Ascending aorta (tissue), 2 donors: ENCODE data around the gene PLXNA1. TPM values are rescaled to one million over a fixed set of nuclear protein-coding genes. Genes with fewer than 3 reads are reported as not detected.

Experiments used
- DNase-seq, 2 donors: peaks; one replicate each; pipeline ENCODE4 v3.0.0-alpha.2; 2019; ENCODE audit warnings: low spot score in 2 of 2
- H3K27ac ChIP-seq, 2 donors: fragments of 200-600 bp; sonication (generic); one replicate each; pipeline ENCODE4 v1.5.1; 2016 to 2017; ENCODE audit warnings: mild to moderate bottlenecking in 1 of 2
- H3K27me3 ChIP-seq: fragments of 200-600 bp; sonication (generic); one replicate; pipeline ENCODE4 v1.5.1; 2017
- H3K36me3 ChIP-seq, 2 donors: fragments of 200-600 bp; sonication (generic); one replicate each; pipeline ENCODE4 v1.5.1; 2016
- H3K4me1 ChIP-seq, 2 donors: fragments of 200-600 bp; sonication (generic); one replicate each; pipeline ENCODE4 v1.5.1; 2016 to 2017; ENCODE audit warnings: mild to moderate bottlenecking in 1 of 2
- H3K4me3 ChIP-seq, 2 donors: fragments of 200-600 bp; sonication (generic); one replicate each; pipeline ENCODE4 v1.5.1; 2016 to 2017; ENCODE audit warnings: mild to moderate bottlenecking in 1 of 2
- H3K9me3 ChIP-seq, 2 donors: fragments of 200-600 bp; sonication (generic); one replicate each; pipeline ENCODE4 v1.5.1; 2016
- intact Hi-C: fragments of 100-400 bp; cut with DNase I; formaldehyde crosslinking; loops from one replicate; pipeline ENCODE4 v1.15.1; 2023
- total RNA-seq: library from RNA; depleted of rRNA; stranded (reverse); fragments of >200 nt; gene quantifications from one replicate; pipeline ENCODE4 v1.1.0, GENCODE V29; 2016
- TF ChIP-seq, protein P1 (sequence below), 3 experiments: fragments of 200-600 bp in 2 of 3; fragments of 450-650 bp in 1 of 3; sonication (generic) in 2 of 3; IDR thresholded peaks; one replicate each; pipeline ENCODE4 v1.5.1; 2016 to 2019; ENCODE audit warnings: antibody characterized with exemption in 3 of 3, mild to moderate bottlenecking in 1 of 3, moderate library complexity in 1 of 3

Gene PLXNA1
- total RNA-seq, 1 donor from 2014 or later = 79.8 TPM

DNA sequence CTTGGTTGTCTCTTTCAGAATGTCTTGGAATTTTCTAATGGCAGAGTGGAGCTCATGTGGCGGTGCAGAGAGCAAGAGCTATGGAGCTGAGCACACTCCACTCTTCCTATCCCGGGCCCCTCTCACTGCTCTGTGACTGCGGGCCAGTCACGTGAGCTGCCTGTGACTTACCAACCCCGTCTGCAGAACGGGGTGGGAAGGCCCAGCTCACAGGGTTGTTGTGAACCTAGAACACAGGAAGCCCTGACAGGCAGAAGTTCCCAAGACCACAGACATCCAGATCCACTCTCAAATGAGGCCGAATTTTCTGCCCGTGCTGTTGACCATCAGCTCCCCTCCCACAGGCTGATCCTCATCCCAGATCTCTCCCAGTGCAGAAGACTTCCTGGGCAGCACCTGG lies 35.5 kb upstream of the PLXNA1 start:
- Histone ChIP-seq H3K27ac (no peak overlapping the region), H3K4me1 (no peaks in the 10 kb centered on the region), H3K36me3 (peaks cover 0 to 3% of the 10 kb centered on the region in 2 donors), H3K9me3 (no peaks in the 10 kb centered on the region), H3K27me3 (no peaks in the 10 kb centered on the region), H3K4me3 (no peak overlapping the region)
- DNase-seq = no peak
- intact Hi-C loops = no loop called here
- TF ChIP-seq, protein P1, sequence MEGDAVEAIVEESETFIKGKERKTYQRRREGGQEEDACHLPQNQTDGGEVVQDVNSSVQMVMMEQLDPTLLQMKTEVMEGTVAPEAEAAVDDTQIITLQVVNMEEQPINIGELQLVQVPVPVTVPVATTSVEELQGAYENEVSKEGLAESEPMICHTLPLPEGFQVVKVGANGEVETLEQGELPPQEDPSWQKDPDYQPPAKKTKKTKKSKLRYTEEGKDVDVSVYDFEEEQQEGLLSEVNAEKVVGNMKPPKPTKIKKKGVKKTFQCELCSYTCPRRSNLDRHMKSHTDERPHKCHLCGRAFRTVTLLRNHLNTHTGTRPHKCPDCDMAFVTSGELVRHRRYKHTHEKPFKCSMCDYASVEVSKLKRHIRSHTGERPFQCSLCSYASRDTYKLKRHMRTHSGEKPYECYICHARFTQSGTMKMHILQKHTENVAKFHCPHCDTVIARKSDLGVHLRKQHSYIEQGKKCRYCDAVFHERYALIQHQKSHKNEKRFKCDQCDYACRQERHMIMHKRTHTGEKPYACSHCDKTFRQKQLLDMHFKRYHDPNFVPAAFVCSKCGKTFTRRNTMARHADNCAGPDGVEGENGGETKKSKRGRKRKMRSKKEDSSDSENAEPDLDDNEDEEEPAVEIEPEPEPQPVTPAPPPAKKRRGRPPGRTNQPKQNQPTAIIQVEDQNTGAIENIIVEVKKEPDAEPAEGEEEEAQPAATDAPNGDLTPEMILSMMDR (IDR thresholded peaks at IDR 0.05) = no peak

DNA sequence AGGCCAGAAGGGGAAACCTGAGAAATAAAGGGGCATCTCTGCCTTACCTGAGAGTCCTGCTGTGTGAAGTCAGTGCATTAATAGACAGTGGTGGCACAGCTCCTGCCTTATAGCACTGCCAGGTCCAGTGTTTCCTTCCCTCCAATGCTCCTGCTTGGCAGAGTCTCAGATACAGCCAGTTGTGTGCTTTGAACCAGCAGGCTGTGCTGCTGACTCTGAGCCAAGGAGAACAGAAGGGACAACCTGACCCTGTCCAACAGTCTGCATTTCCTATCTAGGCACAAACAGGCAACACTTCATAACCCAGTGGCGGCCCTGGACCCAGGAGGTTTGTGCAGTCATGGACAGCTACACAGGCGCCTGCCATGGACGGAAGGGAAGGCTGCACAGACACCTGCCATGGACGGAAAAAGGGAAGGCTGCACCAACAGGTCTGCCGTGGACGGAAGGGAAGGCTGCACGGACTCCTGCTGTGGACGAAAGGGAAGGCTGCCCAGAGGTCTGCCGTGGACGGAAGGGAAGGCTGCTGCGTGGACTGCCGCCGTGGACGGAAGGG lies 33.9 kb upstream of the PLXNA1 start:
- TF ChIP-seq, protein P1 (IDR thresholded peaks at IDR 0.05) = no peak
- Histone ChIP-seq H3K9me3 (no peaks in the 10 kb centered on the region), H3K27me3 (no peaks in the 10 kb centered on the region), H3K4me3 (no peak overlapping the region), H3K27ac (no peak overlapping the region), H3K36me3 (peaks cover 0 to 3% of the 10 kb centered on the region in 2 donors), H3K4me1 (no peaks in the 10 kb centered on the region)
- DNase-seq = no peak
- intact Hi-C loops = no loop called here

DNA sequence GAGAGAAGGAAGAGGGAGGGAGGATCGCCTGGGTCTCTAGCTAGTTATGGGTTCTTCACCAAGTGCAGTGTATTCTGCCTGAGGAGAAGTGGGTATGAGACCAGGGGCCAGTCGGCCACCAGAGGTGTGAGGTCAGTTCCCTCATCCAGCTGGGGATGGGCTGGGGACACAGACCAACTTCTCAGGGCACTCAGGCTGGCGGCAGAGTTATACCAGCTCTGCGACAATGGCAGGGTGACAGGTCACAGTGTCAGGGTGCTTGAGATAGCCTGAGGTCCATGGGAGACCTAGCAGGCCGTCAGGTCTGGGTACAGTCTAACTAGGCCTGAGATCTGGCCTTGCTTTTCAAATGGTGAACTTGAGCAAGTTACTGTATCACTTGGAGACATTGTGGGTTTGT lies 31.4 kb upstream of the PLXNA1 start:
- TF ChIP-seq, protein P1 (IDR thresholded peaks at IDR 0.05) = no peak
- DNase-seq = no peak

DNA sequence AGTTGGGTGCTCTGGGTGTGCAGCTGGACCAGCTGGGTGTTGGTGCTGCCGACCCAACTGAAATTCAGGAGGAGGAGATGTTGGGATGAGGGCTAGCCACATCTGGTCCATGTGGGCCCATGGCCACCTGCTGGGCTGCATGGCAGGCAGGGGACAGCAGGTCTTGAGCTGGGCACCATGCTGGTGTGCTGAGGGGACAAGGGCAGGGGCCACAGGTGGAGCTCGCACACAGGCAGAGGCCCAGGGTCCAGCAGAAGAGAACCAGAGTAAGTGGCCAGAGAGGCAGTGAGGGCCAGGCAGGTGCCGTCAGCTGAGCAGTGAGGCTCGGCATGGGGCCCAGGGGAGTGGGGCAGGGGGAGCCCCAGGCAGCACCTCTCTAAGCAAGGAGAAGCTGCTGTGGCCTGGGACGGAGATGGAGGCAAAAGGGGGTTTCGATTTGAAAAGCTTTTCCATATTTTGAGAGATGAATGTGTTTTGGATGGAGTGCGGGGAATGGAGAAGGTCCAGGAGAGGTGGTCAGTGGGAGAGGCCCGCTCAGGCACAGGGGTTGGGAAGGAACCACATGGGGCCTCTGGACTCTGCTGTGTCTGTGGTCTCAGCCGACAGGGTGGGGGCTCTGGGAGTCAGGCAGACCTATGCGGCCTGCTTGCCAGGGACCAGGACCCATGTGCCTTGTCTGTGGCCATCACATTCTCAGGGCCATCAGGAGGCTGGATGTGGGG lies 30.5 kb upstream of the PLXNA1 start:
- H3K9me3 ChIP-seq = no peaks in the 10 kb centered on the region
- TF ChIP-seq, protein P1 (IDR thresholded peaks at IDR 0.05) = no peak
- H3K36me3 ChIP-seq = peaks cover 0 to 3% of the 10 kb centered on the region in 2 donors
- no peak overlapping the region for H3K27ac ChIP-seq
- no peak for DNase-seq
- H3K4me1 ChIP-seq = no peaks in the 10 kb centered on the region
- H3K27me3 ChIP-seq = no peaks in the 10 kb centered on the region
- H3K4me3 ChIP-seq = no peak overlapping the region
- intact Hi-C loops = no loop called here

More for the DNA sequence above, 31.4 kb upstream of the PLXNA1 start:
- Histone ChIP-seq H3K4me3 (no peak overlapping the region), H3K9me3 (no peaks in the 10 kb centered on the region), H3K27ac (no peak overlapping the region), H3K4me1 (no peaks in the 10 kb centered on the region), H3K36me3 (peaks cover 0 to 3% of the 10 kb centered on the region in 2 donors), H3K27me3 (no peaks in the 10 kb centered on the region)
- intact Hi-C loops = no loop called here

DNA sequence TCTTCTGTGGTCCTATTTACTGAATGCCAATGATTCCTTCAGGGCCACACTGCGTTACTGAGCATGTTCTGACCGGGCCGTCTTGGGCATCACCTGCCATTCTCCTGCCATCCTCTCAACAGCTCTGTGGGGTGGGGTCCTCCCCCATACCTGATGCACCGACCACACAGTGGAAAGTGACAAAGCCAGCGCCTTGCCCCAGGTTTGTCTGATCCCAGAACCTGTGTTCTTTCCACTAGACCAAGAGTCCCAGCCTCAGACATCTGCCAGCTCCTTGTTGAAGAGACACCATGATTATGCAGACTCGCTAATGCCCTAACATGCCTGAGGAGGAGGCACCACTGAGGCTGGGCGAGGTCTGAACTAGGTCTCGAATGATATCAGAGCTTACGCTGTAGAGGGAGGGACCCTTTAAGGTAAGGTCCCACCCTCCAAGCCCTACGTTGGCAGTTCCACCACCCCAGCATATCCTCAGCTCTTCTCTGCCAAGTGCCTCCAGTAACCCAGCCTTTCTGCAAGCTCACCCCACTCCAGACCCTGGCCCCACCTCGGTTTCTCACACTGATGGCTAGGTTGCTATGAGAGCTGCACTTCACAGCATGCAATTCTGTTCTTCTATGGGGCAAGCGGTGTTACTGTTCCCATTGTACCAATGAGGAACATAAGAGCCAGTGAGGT lies 29.8 kb upstream of the PLXNA1 start:
- no peaks in the 10 kb centered on the region for H3K4me1 ChIP-seq
- H3K36me3 ChIP-seq = peaks cover 0 to 3% of the 10 kb centered on the region in 2 donors
- DNase-seq = no peak
- intact Hi-C loops = no loop called here
- no peak overlapping the region for H3K27ac ChIP-seq
- no peak overlapping the region for H3K4me3 ChIP-seq
- H3K9me3 ChIP-seq = no peaks in the 10 kb centered on the region
- no peaks in the 10 kb centered on the region for H3K27me3 ChIP-seq
- TF ChIP-seq, protein P1 (IDR thresholded peaks at IDR 0.05) = no peak
